T-helper 1 cell treated with Interleukin-12 subunit alpha and Interleukin-12 subunit beta and Interleukin-4 antibody, amounts not matched to agents 30 ng/mL and 1 ng/mL, for 36 hours (primary cell): ENCODE results near the gene TBC1D1. TPM values are rescaled to one million over a fixed set of nuclear protein-coding genes. Genes with fewer than 3 reads are reported as not detected.

ENCODE experiments used
- intact Hi-C: fragments of 100-400 bp; cut with micrococcal nuclease; formaldehyde crosslinking; loops from one replicate; pipeline ENCODE4 v1.15.1; 2024
- total RNA-seq: library from RNA; stranded (reverse); gene quantifications from 2 replicates; pipeline ENCODE4 v1.2.3, GENCODE V29; 2022

TBC1D1 gene
- total RNA-seq, 1 donor from 2014 or later, result 65.2 TPM

- intact Hi-C loops, result no loop called here
Measured at GRCh38 chr4:37985730-37986275, 94.9 kb downstream of the TBC1D1 start.

DNA sequence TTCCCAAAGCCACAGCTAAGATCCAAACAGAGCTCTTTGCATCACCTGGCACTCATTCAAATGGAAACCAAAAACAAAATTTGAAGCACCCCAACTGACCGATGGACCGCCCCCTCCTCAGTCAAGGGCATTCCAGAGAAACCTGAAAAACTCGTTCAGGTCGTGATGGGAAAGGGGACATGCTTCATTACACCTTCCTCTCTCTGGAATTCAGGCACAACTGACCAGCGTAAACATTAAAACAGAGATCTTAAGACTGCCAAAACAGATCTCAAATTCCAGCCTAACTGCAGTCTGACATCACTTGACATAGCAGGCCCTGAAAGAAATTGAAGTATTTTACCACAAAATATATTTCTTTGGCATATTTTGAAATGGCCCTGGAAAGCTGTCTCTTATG, 97.8 kb downstream of the TBC1D1 start:
- intact Hi-C loops, result no loop called here

DNA sequence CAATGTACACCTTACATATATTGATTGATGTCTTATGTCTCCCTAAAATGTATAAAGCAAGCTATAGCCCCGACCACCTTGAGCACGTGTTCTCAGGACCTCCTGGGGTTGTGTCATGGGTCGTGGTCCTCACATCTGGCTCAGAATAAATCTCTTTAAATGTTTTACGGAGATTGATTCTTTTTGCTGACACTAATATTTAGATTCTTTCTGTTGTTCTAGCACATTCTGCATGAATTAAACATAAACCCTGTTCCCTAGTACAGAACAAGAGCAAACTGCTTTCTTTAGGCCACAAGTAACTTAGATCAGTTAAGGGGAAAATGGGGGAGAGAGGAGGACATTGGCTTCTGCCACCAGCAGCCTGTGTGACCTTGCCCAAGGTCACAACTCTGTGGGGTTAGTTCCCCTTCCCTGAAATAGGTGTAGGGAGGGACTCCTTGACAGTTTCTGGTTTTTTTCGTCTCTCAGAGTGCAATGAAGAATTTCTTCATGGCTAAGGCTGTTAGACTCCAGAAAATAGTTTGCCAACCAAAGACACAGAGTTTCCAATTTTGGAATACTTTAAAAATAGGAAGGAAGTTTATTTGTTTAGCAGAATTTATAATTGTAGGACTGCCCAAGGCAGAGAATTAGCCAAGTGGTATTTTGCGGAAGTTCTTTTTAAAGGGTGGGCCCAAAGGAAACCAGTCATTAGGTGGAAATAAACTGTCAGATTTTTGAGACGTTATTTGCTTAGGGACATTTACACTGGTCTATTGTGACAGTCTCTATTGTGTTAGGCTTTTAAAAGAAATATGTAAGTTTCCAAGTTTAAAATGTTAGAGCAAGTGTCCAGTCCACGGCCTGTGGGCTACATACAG, 98.7 kb downstream of the TBC1D1 start:
- intact Hi-C loops, result no loop called here

DNA sequence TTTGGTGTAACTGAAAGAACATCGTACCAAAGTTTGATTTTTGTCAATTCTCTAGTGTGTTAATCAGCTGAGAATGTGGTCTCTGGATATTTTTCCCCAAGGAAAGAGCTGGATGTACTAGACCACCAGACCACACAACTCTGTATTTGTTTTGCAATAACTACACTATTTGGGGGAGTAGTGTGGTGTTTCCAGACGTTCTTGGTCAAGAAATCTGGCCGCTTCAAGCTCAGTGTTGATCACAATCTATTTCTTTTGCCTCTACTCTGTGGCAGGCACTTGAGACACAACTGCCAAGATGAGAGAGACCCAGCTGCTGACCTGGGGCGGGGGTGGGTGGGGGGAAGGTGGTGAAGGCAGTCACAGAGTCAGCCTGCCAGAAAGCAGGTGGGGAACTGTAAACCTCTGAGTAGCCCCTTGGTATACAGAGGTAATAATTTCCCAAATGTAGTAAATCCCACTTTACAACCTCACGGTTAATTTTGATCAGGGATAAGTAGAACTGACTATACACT, 99.9 kb downstream of the TBC1D1 start:
- intact Hi-C loops, result no loop called here

GRCh38 chr4:37991623-37992410, 100.9 kb downstream of the TBC1D1 start:
- intact Hi-C loops, result no loop called here

DNA sequence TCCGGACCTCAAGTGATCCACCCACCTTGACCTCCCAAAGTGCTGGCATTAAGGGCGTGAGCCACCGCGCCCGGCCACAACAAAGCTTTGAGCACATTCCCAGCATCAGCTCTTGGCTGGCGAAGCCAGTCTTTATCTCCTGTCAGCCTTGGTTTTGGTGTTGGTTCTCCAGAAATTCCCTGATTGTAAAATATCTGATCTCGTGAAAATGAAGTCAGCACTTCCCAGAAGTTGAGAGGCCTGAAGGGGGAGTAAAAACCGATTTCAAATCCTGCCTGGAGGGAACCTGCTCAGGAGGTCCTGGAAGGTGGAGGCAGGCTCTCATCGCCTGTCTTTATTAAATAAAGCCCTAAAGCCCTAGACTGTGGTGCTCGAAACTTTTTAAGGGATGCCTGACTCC, 102.9 kb downstream of the TBC1D1 start:
- intact Hi-C loops, result no loop called here

- intact Hi-C loops, result no loop called here
Measured at GRCh38 chr4:37994569-37994968, 103.7 kb downstream of the TBC1D1 start.

GRCh38 chr4:37995299-37995821, 104.5 kb downstream of the TBC1D1 start:
- intact Hi-C loops, result no loop called here

DNA sequence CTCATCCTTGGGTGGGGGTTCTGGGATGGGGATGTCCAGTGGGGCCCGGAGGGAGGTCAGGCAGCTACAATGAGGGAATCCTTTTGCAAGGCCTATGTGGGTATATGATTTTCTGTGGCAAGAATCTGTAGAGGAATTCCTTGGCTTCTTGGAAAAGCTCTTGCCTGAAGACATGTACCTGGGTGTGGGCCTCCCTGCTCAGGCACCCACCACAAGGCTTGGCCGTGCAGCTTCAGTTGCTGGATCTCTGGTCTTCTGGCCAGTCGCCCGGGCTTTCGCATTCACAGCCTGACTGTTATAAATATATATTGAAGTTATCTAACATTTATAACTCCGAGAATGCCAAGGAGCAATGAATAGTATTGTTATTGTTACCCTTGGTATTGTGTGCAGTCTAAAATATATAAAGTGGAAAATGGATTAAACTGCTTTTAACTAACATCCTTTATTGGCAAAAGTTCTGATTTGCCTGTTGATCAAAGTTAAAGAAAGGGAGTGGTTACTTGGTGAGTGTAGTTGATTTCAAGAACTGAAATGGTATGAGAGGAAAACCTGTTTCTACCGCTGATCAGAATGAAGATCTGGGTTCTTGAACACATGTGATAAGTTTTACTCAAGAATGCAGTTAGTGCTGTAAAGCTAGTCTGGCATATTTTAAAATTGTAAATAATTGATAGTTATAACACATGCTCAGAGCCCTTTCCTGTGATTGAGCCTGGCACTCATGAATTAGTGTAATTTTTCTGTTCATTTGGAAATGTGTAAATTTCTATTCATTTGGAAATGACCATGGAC, 105.3 kb downstream of the TBC1D1 start:
- intact Hi-C loops, result no loop called here

GRCh38 chr4:37998226-37998625, 107.3 kb downstream of the TBC1D1 start:
- intact Hi-C loops, result no loop called here

DNA sequence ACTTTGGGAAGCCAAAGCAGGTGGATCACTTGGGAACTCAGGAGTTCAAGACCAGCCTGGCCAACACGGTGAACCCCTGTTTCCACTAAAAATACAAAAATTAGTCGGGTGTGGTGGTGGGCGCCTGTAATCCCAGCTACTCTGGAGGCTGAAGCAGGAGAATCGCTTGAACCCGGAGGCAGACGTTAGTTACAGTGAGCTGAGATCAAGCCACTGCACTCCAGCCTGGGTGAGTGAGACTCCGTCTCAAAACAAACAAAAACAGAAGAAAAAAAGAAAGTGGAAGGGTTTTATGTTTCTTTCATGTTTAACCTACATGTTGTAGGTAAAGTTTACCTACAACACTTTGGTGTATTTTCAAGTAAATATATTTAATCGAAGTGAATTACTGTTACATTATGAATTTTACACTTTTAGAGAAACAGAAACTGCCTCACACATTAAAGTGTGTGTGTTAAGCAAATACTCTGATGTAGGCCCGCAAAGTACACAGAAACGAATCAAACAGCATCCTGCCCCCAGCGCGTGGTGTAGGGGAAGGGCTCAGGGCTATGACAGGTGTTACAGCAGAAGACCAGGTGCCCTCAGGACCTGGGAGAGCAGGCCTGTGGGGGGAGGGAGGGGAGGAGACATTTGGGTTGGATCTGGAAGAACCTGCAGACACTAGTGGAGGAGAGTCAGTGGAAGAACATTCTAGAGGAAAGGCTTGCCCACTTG, 108.3 kb downstream of the TBC1D1 start:
- intact Hi-C loops, result no loop called here

GRCh38 chr4:37999965-38000364, 109.1 kb downstream of the TBC1D1 start:
- intact Hi-C loops, result no loop called here

- intact Hi-C loops, result no loop called here
Measured at GRCh38 chr4:38001927-38002326, 111.0 kb downstream of the TBC1D1 start.

DNA sequence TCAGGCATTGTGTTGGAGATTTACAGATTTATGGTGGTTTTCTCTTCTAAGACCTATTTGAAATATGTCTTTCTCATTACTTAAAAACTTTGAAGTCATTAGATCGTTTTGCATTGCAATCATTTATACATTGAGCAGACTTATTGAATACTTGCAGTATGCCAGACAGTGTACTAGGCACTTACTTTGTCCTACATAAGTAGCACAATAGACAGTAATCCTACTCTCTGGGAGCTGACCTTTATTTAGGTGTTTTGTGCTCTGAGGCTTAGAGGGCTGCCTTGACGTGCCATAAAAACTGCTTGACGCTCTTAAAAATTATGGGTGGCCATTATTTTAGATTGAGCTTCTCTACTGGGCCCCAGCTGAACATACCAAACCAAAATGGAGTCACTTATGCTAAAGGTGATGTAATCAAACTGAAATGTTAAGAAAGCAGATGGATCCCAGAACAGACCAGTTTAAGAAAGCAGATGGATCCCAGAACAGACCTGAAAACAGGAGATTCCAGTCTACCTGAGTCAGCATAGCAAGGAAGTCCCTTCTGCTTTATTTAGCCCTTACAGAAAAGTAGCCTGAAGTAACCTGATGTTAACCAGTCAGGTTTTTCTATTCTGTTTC, 111.7 kb downstream of the TBC1D1 start:
- intact Hi-C loops, result no loop called here

- intact Hi-C loops, result no loop called here
Measured at GRCh38 chr4:38003102-38003501, 112.2 kb downstream of the TBC1D1 start.

DNA sequence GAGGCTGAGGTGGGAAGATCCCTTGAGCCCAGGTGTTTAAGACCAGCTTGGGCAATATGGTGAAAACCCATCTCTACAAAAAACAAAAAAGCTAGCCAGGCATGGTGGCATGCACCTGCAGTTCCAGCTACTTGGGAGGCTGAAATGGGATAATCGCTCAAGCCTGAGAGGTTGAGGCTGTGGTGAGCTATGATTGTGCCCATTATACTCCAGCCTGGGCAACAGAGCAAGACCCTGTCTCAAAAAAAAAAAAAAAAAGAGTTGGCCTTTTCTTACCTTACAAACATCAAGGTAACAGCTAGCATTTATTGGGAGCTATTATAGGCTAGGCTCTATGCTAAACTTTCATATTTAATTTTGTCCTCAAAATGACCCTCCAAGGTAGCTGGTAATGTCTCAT, 112.7 kb downstream of the TBC1D1 start:
- intact Hi-C loops, result no loop called here

DNA sequence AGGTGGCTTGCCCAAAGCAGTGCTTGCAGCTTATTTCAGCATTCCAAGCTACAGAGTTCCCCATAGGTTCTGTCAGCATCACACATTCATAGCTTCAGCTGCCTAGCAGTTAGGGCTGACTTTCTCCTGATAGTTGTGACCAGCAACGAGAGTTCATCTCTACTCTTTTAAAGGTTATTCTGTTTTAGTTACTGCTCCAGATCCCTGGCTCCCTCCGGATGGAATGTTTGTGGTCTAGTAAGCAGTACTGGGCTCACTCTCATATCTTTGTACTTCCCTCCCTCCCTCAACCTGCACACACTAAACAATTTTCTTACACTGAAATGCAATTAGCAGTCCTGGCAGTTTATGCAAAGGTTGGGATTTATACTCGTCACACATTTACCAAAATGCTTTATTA, 113.2 kb downstream of the TBC1D1 start:
- intact Hi-C loops, result no loop called here

DNA sequence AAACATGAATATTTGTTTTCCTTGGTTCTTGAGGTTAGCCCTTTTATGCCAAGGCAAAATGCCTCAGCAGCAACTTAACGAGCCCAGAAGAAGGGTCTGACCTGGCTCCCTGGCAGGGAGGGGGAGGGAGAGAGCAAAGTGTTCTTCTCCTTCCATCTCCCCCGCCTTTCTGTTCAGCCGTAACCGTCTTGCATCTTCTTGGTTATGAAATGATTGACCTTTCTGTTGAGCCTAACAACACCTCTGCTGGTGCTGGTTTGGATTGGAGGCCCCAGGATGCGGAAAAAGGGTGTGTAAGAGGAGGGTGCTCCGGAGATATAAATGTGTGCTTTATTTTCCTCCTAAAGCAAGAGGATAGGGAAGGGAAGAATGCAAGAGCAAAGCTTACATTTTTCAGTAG, 114.0 kb downstream of the TBC1D1 start:
- intact Hi-C loops, result no loop called here

DNA sequence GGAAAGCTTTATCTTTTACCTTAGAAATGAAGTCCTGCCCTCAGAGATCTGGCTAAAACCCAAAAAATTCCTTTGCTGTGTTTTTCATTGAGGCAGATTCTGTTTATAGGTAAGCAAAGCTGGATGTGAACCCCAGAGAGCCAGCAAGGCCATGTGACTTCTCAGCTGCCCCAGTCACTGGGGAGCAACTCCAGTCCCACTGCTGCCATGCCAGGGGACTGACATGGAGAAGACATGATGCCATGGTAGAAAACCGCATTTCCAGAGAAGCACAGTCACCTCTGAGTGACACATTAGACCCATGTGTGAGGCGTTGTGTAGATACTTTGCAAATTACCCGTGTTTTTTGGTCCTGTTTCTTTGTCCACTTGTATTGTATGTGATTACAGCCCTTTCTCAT, 114.8 kb downstream of the TBC1D1 start:
- intact Hi-C loops, result no loop called here

- intact Hi-C loops, result no loop called here
Measured at GRCh38 chr4:38007645-38008044, 116.8 kb downstream of the TBC1D1 start.
